ENCODE results near the gene PGPEP1.

The PGPEP1 gene

DNA sequence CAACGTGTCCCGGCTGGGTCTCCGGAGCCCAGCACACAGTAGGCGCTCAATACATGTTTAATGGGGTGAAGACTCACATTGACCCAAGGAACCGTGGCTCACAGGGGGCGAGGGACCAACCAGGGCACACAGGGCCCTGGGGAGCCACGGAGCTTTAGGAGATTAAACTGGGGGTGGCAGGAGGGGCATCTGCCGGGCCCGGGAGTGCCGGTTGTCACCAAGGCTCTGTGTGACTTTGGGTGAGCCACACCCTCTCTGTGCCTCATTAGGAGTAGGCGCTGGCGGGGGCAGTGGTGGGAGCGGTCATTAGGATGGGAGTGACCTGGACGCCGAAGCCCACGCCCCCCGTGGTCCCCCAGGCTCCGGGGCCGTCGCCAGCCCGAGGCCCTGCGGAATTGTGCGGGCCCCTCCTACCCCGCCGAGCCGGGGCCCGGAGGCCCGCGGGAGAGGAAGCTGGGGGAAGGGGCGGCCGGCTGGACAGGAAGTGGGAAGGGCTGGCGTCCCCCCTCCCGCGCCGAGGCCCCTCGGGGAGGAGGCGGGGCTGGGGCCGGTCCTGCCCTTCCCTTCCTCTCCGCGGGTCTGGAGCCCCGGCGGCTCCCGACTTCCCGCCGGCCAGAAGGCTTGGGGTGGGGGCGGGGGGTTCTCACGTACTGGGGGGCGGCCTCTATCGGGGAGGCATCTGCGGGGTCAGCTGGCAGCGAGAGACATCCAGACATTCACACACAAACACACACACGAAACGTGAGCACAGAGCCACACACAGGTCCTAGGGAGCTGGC lies 77.0 kb downstream of the PGPEP1 start:
- H3K4me1 ChIP-seq (ENCODE audit: control insufficient read depth in 1 of 2, insufficient read depth in 2 of 2, low read length in 2 of 2), result peaks cover 29 to 35% of the 10 kb centered on the region in 2 experiments

DNA sequence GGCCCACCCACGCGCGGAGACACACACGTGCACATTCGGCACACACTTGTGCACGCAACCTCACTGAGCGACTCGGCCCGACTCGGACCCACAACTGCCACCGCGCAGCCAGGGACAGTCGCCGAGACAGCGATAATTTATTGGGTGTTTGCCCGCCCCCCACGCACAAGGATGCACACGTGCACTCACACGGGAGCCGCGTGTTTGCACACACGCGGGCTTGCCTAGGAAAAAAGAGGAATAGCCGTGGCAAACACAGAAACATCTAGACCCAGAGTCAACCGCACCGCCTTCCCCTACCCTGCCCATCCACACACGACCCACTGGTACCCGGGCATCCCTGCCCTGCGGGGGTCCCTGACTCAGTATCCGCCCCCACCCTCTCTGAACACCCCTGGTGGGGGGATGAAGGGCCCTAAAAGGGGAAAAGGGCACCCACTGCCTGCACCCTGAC lies 77.7 kb downstream of the PGPEP1 start:
- Histone ChIP-seq H2AK5ac (ENCODE audit: low read length) (peak overlapping the region; percentile 99), H3K79me1 (ENCODE audit: low read length) (peaks cover 32% of the 10 kb centered on the region), H3K9me3 (ENCODE audit: insufficient read depth, low read depth, low read length) (peaks cover 3% of the 10 kb centered on the region), H3K4me2 (ENCODE audit: low read length) (peak overlapping the region; percentile 74), H3K4me1 (ENCODE audit: control insufficient read depth in 1 of 2, insufficient read depth in 2 of 2, low read length in 2 of 2) (peaks cover 29 to 35% of the 10 kb centered on the region in 2 experiments), H3K4ac (ENCODE audit: low read depth, low read length) (peak overlapping the region; percentile 83), H3K79me2 (ENCODE audit: control insufficient read depth, insufficient read depth, low read length, poor library complexity) (peaks cover 14% of the 10 kb centered on the region), H4K8ac (ENCODE audit: low read depth, low read length) (peak overlapping the region; percentile 83), H4K91ac (ENCODE audit: low read depth, low read length) (peak overlapping the region; percentile 99), H2BK12ac (ENCODE audit: low read length) (peak overlapping the region; percentile 98), H3K14ac (ENCODE audit: low read length) (peak overlapping the region; percentile 97), H3K4me3 (ENCODE audit: low read depth, low read length) (peak overlapping the region; percentile 49), H3K27me3 (ENCODE audit: insufficient read depth, low read length) (no peaks in the 10 kb centered on the region), H4K12ac (ENCODE audit: low read depth, low read length) (peak overlapping the region; percentile 54), H3K9ac (ENCODE audit: low read length) (no peak overlapping the region), H2AFZ (ENCODE audit: insufficient read depth, low read length, poor library complexity) (peak overlapping the region; percentile 91), H3K27ac (ENCODE audit: low read depth, low read length) (peak overlapping the region; percentile 31), H3K36me3 (ENCODE audit: control insufficient read depth in 1 of 2, insufficient read depth in 2 of 2, low read length in 2 of 2) (no peaks in the 10 kb centered on the region), H2BK120ac (ENCODE audit: insufficient read depth, low read length, poor library complexity) (peak overlapping the region; percentile 91), H3K18ac (ENCODE audit: low read length) (peak overlapping the region; percentile 89), H3K23ac (ENCODE audit: low read length) (no peak overlapping the region), H2BK5ac (ENCODE audit: low read depth, low read length, poor library complexity) (peak overlapping the region; percentile 55)
- WGBS (ENCODE audit: extremely low coverage, insufficient coverage, insufficient read length), result no CpG with 5 or more reads among the region's 30 CpGs
- no peak for DNase-seq

More for the DNA sequence above, 77.0 kb downstream of the PGPEP1 start:
- H4K91ac ChIP-seq (ENCODE audit: low read depth, low read length), result peak overlapping the region; percentile 100
- H3K14ac ChIP-seq (ENCODE audit: low read length), result peak overlapping the region; percentile 97
- peak overlapping the region; percentile 98 for H4K12ac ChIP-seq (ENCODE audit: low read depth, low read length)
- no CpG with 5 or more reads among the region's 53 CpGs for WGBS (ENCODE audit: extremely low coverage, insufficient coverage, insufficient read length)
- peak overlapping the region; percentile 60 for H3K4me3 ChIP-seq (ENCODE audit: low read depth, low read length)
- H3K79me1 ChIP-seq (ENCODE audit: low read length), result peaks cover 32% of the 10 kb centered on the region
- DNase-seq, result peak; percentile 74 to 75
- peak overlapping the region; percentile 95 for H4K8ac ChIP-seq (ENCODE audit: low read depth, low read length)
- H3K36me3 ChIP-seq (ENCODE audit: control insufficient read depth in 1 of 2, insufficient read depth in 2 of 2, low read length in 2 of 2), result no peaks in the 10 kb centered on the region
- H3K79me2 ChIP-seq (ENCODE audit: control insufficient read depth, insufficient read depth, low read length, poor library complexity), result peaks cover 14% of the 10 kb centered on the region
- peaks cover 3% of the 10 kb centered on the region for H3K9me3 ChIP-seq (ENCODE audit: insufficient read depth, low read depth, low read length)
- peak overlapping the region; percentile 98 for H2BK120ac ChIP-seq (ENCODE audit: insufficient read depth, low read length, poor library complexity)
- peak overlapping the region; percentile 28 for H3K9ac ChIP-seq (ENCODE audit: low read length)
- peak overlapping the region; percentile 94 for H2BK5ac ChIP-seq (ENCODE audit: low read depth, low read length, poor library complexity)
- H3K23ac ChIP-seq (ENCODE audit: low read length), result no peak overlapping the region
- peak overlapping the region; percentile 98 for H2BK12ac ChIP-seq (ENCODE audit: low read length)
- H3K18ac ChIP-seq (ENCODE audit: low read length), result peak overlapping the region; percentile 89
- H2AK5ac ChIP-seq (ENCODE audit: low read length), result peak overlapping the region; percentile 99
- no peaks in the 10 kb centered on the region for H3K27me3 ChIP-seq (ENCODE audit: insufficient read depth, low read length)
- peak overlapping the region; percentile 93 for H2AFZ ChIP-seq (ENCODE audit: insufficient read depth, low read length, poor library complexity)
- peak overlapping the region; percentile 95 for H3K4ac ChIP-seq (ENCODE audit: low read depth, low read length)
- peak overlapping the region; percentile 97 for H3K27ac ChIP-seq (ENCODE audit: low read depth, low read length)
- peak overlapping the region; percentile 74 for H3K4me2 ChIP-seq (ENCODE audit: low read length)

DNA sequence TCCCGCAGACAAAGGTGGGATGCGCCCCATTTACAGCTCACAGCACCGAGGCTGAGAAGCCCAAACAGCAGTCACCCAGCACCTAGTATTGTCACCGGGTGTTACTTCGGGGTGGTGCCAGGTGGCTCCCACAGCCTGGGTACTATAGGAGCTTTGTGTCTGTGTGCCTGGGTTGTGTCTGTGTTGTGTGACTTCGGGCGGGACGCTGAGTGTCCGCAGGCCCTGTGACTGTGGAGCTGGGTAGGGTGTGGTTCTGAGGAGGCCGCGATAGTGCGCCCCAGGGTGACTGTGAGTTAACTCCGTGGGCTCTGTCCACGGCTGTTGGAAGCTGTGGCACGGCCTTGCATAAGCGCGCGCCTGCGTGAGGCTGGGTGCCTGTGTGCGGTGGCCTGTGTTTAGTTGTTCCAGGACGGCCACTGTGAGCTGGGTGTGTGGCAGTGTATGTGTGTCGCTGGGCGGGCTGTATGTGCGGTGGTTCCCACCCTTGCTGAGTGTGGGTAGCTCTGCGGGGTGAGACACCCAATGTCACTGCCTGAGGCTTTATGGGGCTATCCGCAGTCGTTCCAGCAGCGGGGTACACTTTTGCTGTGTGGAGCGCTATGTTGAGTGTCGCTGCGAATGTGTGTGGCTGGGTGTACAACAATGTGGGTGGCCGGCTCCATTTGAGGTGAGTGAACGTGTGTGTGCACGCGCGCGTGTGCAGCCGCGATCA lies 78.2 kb downstream of the PGPEP1 start:
- Histone ChIP-seq H2BK12ac (ENCODE audit: low read length) (peak overlapping the region; percentile 98), H3K4me3 (ENCODE audit: low read depth, low read length) (peak overlapping the region; percentile 62), H3K4me1 (ENCODE audit: control insufficient read depth in 1 of 2, insufficient read depth in 2 of 2, low read length in 2 of 2) (peaks cover 29 to 35% of the 10 kb centered on the region in 2 experiments), H4K8ac (ENCODE audit: low read depth, low read length) (peak overlapping the region; percentile 83), H4K12ac (ENCODE audit: low read depth, low read length) (peak overlapping the region; percentile 54), H3K79me1 (ENCODE audit: low read length) (peaks cover 32% of the 10 kb centered on the region), H3K79me2 (ENCODE audit: control insufficient read depth, insufficient read depth, low read length, poor library complexity) (peaks cover 14% of the 10 kb centered on the region), H2AK5ac (ENCODE audit: low read length) (peak overlapping the region; percentile 99), H3K4ac (ENCODE audit: low read depth, low read length) (peak overlapping the region; percentile 83), H3K27me3 (ENCODE audit: insufficient read depth, low read length) (no peaks in the 10 kb centered on the region), H2BK5ac (ENCODE audit: low read depth, low read length, poor library complexity) (peak overlapping the region; percentile 55), H3K4me2 (ENCODE audit: low read length) (peak overlapping the region; percentile 78), H3K9me3 (ENCODE audit: insufficient read depth, low read depth, low read length) (peaks cover 2% of the 10 kb centered on the region), H2BK120ac (ENCODE audit: insufficient read depth, low read length, poor library complexity) (peak overlapping the region; percentile 91), H3K27ac (ENCODE audit: low read depth, low read length) (peak overlapping the region; percentile 35), H3K14ac (ENCODE audit: low read length) (peak overlapping the region; percentile 97), H2AFZ (ENCODE audit: insufficient read depth, low read length, poor library complexity) (peak overlapping the region; percentile 27), H3K18ac (ENCODE audit: low read length) (peak overlapping the region; percentile 89), H3K23ac (ENCODE audit: low read length) (no peak overlapping the region), H4K91ac (ENCODE audit: low read depth, low read length) (peak overlapping the region; percentile 99), H3K36me3 (ENCODE audit: control insufficient read depth in 1 of 2, insufficient read depth in 2 of 2, low read length in 2 of 2) (no peaks in the 10 kb centered on the region), H3K9ac (ENCODE audit: low read length) (no peak overlapping the region)
- no CpG with 5 or more reads among the region's 39 CpGs for WGBS (ENCODE audit: extremely low coverage, insufficient coverage, insufficient read length)
- peak in 1 of 2 donors; percentile 51 for DNase-seq

DNA sequence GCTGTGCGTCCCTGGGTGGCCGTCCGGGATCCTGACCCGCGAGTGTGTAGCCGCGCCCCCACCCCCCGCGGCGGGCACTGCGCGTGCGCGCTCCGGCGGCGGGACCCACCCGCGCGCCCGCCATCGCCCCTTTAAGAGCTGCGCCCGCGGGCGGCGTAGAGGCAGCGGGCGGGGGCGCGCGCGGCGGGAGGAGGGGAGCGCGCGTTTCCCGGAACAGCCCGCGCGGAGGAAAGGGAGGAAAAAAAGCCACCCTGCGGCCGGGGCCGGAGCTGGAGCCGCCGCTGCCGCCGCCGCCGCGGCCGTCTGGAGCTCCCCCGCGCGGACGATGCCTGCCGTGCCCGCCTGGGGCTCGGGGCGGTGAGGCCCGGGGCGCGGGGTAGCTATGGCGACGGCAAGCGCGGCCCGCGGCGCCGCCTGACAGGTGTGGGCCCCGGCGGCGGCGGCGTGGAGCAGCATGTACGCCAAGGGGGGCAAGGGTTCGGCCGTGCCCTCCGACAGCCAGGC lies 78.8 kb downstream of the PGPEP1 start, which contains the start of gene SSBP4:
Gene SSBP4, plus strand, starts transcription at position 204 of the 504 bp plus-strand sequence. Its CDS starts 251 bp downstream, at position 455.
- H3K14ac ChIP-seq (ENCODE audit: low read length), result peak within 1 kb of the TSS; percentile 97

More for the DNA sequence above, 78.8 kb downstream of the PGPEP1 start, which contains the start of gene SSBP4:
- no peak within 1 kb of the TSS for H3K23ac ChIP-seq (ENCODE audit: low read length)
- peak within 1 kb of the TSS; percentile 56 for H3K9ac ChIP-seq (ENCODE audit: low read length)
- peaks cover 32% of the 10 kb centered on the region for H3K79me1 ChIP-seq (ENCODE audit: low read length)
- peaks cover 29 to 35% of the 10 kb centered on the region in 2 experiments for H3K4me1 ChIP-seq (ENCODE audit: control insufficient read depth in 1 of 2, insufficient read depth in 2 of 2, low read length in 2 of 2)
- H4K12ac ChIP-seq (ENCODE audit: low read depth, low read length), result peak within 1 kb of the TSS; percentile 54
- H3K4me3 ChIP-seq (ENCODE audit: low read depth, low read length), result peak within 1 kb of the TSS; percentile 76
- H3K27ac ChIP-seq (ENCODE audit: low read depth, low read length), result peak within 1 kb of the TSS; percentile 35
- H3K18ac ChIP-seq (ENCODE audit: low read length), result peak within 1 kb of the TSS; percentile 89
- WGBS (ENCODE audit: extremely low coverage, insufficient coverage, insufficient read length), result no CpG with 5 or more reads among the region's 80 CpGs
- peak; percentile 55 to 77 for DNase-seq
- peak within 1 kb of the TSS; percentile 98 for H2BK12ac ChIP-seq (ENCODE audit: low read length)
- H2AFZ ChIP-seq (ENCODE audit: insufficient read depth, low read length, poor library complexity), result peak within 1 kb of the TSS; percentile 56
- peak within 1 kb of the TSS; percentile 83 for H3K4ac ChIP-seq (ENCODE audit: low read depth, low read length)
- peaks cover 14% of the 10 kb centered on the region for H3K79me2 ChIP-seq (ENCODE audit: control insufficient read depth, insufficient read depth, low read length, poor library complexity)
- H4K91ac ChIP-seq (ENCODE audit: low read depth, low read length), result peak within 1 kb of the TSS; percentile 99
- peak within 1 kb of the TSS; percentile 91 for H2BK120ac ChIP-seq (ENCODE audit: insufficient read depth, low read length, poor library complexity)
- H2BK5ac ChIP-seq (ENCODE audit: low read depth, low read length, poor library complexity), result peak within 1 kb of the TSS; percentile 55
- H3K4me2 ChIP-seq (ENCODE audit: low read length), result peak within 1 kb of the TSS; percentile 78
- peak within 1 kb of the TSS; percentile 99 for H2AK5ac ChIP-seq (ENCODE audit: low read length)
- H3K27me3 ChIP-seq (ENCODE audit: insufficient read depth, low read length), result no peaks in the 10 kb centered on the region
- H3K36me3 ChIP-seq (ENCODE audit: control insufficient read depth in 1 of 2, insufficient read depth in 2 of 2, low read length in 2 of 2), result no peaks in the 10 kb centered on the region
- H3K9me3 ChIP-seq (ENCODE audit: insufficient read depth, low read depth, low read length), result peaks cover 2% of the 10 kb centered on the region
- H4K8ac ChIP-seq (ENCODE audit: low read depth, low read length), result peak within 1 kb of the TSS; percentile 83
